A673 (cell line): ENCODE results near the gene LINC00632.

Source experiments
- CTCF ChIP-seq: fragments of 300-800, 200-600 bp; sonication (generic); conservative IDR thresholded peaks from 2 replicates; pipeline ENCODE4 v1.5.1; 2017; ENCODE audit warnings: low read depth, mild to moderate bottlenecking, antibody characterized with exemption, low read length, moderate library complexity, mixed read lengths
- EZH2 ChIP-seq: fragments of 200-600 bp; sonication (generic); IDR thresholded peaks from 2 replicates; pipeline ENCODE4 v1.6.1; 2017; ENCODE audit warnings: borderline replicate concordance, low read depth, mild to moderate bottlenecking, mixed read lengths, antibody characterized with exemption, low read length; ENCODE audit not compliant: poor library complexity, severe bottlenecking

DNA sequence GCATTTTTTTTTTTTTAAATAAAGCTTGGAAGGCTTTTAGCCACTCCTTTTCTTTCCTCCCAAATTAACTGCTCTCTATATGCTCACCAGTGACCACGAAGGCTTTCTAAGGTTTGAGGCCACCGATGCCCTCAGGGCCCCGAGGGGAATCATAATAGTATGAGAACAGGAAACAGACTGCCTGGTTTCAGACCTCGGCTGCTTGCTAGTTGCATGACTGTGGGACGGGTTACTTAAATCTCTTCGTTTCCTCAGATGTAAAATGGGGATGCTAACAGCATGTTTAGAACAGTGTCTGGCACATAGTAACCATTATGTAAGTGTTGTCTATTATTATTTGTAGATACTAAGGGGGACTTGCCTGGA is 3.6 kb downstream of the LINC00632 start:
- TF ChIP-seq CTCF, result no peak
- no peak for TF ChIP-seq EZH2
